Activated T-cell treated with anti-CD3 and anti-CD28 coated beads for 1 hour (primary cell): ENCODE data around the gene NAT10.

Experiments used
- DNase-seq: peaks from one replicate; pipeline ENCODE4 v3.0.0-alpha.2; 2020; ENCODE audit warnings: low read depth

NAT10 gene

GRCh38 chr11:34105957-34106504 is 602 bp downstream of the NAT10 start:
- DNase-seq: no peak

DNA sequence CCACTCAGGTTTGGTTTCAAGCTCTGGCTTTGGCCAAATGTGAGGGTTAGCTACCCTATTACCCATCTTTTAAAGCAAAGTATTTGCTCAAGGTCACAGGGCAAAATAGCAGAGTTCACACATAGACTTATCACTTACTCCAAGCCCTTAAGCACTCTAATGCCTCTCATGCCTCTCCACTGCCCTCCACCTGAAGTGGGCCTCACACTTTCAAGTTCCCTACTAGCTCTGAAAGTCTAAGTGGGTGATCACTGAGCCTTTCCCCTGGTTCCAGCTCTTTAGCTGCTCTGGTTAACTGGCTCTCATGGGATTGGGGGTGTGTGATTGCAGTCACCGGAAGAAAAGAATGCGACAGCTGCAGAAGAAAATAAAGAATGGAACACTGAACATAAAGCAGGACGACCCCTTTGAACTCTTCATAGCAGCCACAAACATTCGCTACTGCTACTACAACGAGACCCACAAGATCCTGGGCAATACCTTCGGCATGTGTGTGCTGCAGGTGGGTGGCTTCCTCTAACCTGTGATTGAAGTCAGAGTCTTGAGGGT is 6.4 kb downstream of the NAT10 start:
- no peak for DNase-seq

DNA sequence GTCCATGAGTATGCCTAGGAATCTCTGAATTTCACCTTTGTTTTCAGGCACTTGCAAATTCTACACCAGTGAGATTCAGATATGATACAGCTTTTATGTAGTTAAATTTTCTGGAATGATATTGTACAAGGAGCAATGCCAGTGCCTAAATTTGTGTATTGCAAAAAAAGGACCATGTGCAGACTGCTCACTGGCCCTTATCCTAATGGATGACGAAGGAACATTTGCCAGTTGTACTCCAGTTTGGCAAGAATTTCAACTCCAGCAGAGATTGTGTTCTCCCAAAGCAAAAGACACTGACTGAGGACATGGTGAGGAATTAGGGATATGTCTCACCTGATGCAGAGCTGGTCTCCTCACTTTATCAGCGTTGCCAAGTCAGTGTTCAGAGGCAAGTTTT is 8.6 kb downstream of the NAT10 start:
- DNase-seq: no peak

- no peak for DNase-seq
Measured at GRCh38 chr11:34114471-34114870, 9.0 kb downstream of the NAT10 start.

GRCh38 chr11:34120651-34121050 is 15.2 kb downstream of the NAT10 start:
- no peak for DNase-seq

- no peak for DNase-seq
Measured at GRCh38 chr11:34124885-34125668, 19.6 kb downstream of the NAT10 start.

DNA sequence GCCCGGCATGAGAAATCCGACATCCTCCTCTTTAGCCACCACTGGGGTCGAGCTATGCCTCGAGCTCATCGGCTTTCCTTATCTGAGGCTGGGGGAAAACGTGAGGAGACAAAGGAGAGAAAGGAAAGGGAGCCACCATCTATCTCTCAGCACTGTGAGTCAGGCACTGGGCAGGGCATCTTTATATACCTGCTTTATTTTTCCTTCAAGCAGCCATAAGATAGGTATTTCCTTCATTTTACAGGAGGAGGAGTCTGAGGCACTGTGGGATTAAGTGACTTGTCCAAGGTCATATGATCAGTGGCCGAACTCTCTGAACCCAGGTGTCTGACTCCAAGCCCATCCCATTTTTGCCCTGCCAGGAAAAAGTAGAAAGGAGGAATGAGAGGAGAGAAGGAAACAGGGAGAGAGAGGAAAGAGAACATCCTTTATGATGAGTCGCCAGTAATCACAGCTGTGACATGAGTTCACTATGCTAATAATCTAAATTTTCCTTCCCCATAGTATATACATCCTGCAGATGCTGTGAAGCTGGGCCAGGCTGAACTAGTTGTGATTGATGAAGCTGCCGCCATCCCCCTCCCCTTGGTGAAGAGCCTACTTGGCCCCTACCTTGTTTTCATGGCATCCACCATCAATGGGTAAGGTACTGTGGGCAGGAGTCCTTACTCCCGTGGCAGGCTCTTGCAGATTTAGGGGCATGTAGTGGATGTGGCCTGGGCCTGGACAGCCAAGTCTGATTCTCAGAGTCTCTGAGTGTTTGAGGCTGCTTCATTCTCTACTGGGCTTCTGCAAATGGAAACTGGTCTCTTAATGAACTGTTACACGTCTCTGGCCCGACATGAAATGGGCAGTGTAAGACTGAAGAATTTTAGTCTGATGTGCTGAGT is 21.8 kb downstream of the NAT10 start:
- no peak for DNase-seq

- no peak for DNase-seq
Measured at GRCh38 chr11:34128824-34129223, 23.4 kb downstream of the NAT10 start.

GRCh38 chr11:34132261-34132965 is 27.0 kb downstream of the NAT10 start:
- no peak for DNase-seq

DNA sequence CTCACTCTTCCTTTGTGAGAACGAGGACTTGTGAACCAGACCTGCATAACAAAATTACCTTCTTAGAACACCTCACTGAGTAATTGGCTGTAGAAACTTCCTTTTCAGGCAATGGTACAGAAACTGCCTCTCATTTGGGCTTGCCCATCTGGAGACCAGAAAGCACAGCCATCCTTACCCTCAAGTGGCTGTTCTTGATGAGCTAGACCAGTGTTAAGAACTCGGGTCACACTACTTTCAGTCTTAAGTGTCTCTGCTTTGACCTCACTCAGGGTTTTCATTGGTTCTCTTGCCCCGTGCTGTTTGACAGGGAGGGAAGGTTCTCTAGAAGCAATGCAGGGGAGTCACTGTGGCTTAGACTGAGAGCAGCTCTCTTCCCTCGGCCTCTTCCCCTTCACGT is 29.3 kb downstream of the NAT10 start:
- no peak for DNase-seq

DNA sequence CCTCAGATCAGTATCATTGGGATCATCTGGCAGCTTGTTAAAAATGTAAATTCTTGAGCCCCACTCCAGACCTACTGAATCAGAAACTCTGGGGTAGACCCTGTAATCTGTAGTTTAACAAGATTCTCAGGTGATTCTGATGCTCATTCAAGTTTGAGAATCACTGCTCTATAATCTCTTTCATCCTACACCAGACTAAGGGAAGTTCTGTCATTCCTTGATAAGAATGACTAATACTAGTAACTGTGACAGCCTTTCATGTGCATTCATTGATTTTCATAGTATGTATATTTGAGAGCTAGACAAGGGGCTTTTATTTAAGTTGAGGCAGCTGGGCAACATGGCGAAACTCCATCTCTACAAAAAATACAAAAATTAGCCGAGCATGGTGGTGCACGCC is 30.0 kb downstream of the NAT10 start:
- no peak for DNase-seq

- DNase-seq: no peak
Measured at GRCh38 chr11:34136420-34136819, 31.0 kb downstream of the NAT10 start.

- DNase-seq: no peak
Measured at GRCh38 chr11:34139346-34139745, 33.9 kb downstream of the NAT10 start.

GRCh38 chr11:34140149-34140548 is 34.7 kb downstream of the NAT10 start:
- DNase-seq: no peak

GRCh38 chr11:34143048-34143447 is 37.6 kb downstream of the NAT10 start:
- DNase-seq: no peak

DNA sequence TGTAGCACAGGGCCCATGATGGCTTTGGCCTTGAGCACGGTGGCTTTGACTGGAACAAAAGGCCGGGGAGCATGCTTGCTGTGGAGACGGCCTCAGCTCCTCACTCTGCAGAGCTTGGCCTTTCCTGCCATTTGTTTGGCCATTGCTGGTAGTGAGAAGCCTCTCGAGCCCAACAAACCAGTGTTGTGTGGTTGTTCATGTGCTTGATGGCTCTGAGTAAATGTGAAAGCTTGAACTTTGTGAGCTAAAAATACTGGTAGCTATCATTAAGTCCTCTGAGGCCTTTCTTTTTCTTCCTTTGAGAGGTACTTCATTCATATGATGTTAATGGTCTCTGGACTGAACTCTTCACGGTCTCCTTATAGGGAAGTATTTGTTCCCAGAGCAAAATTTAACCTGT is 39.6 kb downstream of the NAT10 start:
- DNase-seq: no peak

- no peak for DNase-seq
Measured at GRCh38 chr11:34145847-34146381, 40.5 kb downstream of the NAT10 start.

GRCh38 chr11:34146411-34146810 is 41.0 kb downstream of the NAT10 start:
- DNase-seq: no peak

GRCh38 chr11:34146866-34147265 is 41.4 kb downstream of the NAT10 start:
- no peak for DNase-seq

DNA sequence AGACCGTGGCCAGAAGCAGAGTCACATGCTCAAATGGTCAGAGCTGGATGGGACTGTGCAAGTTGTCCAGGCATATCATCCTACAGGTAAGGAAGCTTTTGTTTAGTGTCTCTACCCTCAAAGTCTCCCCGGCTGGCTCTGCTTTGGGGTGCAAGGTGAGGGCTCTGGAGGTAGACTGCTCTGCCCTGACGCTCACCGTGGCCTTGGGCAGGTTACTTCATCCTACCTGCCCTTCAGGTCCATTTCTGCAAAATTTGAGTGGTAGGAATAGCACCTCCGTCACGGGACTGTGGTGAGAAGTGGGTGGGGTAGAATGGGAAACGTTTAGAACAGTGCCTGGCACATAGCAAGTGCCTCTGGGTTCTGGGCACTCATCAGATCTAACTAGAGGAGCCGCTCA is 42.2 kb downstream of the NAT10 start:
- DNase-seq: no peak

DNA sequence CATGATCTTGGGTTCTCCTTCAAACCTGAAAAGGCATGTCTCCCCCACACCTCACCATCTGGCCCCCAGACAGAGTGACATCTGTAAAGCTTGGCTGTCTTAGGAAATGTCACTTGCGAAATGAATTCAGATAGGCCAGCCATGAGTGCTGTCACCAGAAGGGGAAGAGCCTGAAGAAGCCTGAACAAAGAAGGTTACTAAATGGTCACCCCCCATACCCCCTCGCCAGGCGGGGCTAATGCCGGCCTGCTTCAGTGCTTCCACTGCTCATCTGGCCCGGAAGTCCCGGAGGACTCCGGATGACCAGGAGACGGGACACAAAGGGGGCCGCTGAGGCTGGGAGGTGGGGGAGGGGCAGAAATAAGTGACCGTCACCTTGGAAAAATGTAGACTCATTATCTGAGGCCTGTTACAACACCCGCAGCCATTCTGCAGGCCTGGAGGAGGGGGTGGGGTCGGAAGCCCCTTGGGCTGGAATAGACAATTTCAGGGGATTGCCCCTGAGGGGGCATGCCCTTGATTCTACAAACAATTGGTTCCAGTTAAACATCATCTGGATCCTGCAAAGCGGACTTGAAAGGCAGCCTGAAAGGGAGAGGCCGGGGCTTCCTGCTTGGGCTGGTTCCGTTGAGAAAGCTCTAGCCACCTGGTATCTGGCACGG is 43.2 kb downstream of the NAT10 start:
- DNase-seq: no peak
